ENCODE data around the gene NDST3.

GRCh38 chr4:118077767-118078105 lies 43.5 kb downstream of the NDST3 start:
- TF ChIP-seq CTCF (IDR thresholded peaks at IDR 0.05; ENCODE audit: low read depth, low read length, missing input control) (no peak), SP1 (IDR thresholded peaks at IDR 0.05) (no peak), JUND (IDR thresholded peaks at IDR 0.05) (no peak)

Measured in liver (tissue), 3 donors.